ENCODE results near the gene CCDC97. TPM values are rescaled to one million over a fixed set of nuclear protein-coding genes. Genes with fewer than 3 reads are reported as not detected.

The CCDC97 gene
- total RNA-seq, 1 donor from 2014 or later = 4.5 TPM

GRCh38 chr19:41298348-41298964 lies 11.5 kb upstream of the CCDC97 start:
- DNase-seq (ENCODE audit: low read depth in 2 of 2) = peak; percentile 70 to 81

GRCh38 chr19:41299046-41299754 lies 10.8 kb upstream of the CCDC97 start:
- no peak for DNase-seq (ENCODE audit: low read depth in 2 of 2)

GRCh38 chr19:41299755-41300089 lies 10.2 kb upstream of the CCDC97 start:
- DNase-seq (ENCODE audit: low read depth in 2 of 2) = peak in 1 of 2 donors; percentile 72

GRCh38 chr19:41300555-41300954 lies 9.4 kb upstream of the CCDC97 start:
- DNase-seq (ENCODE audit: low read depth in 2 of 2) = no peak

GRCh38 chr19:41302624-41303351 lies 7.2 kb upstream of the CCDC97 start:
- DNase-seq (ENCODE audit: low read depth in 2 of 2) = no peak

GRCh38 chr19:41303954-41304353 lies 6.0 kb upstream of the CCDC97 start:
- DNase-seq (ENCODE audit: low read depth in 2 of 2) = no peak

GRCh38 chr19:41304706-41305483 lies 5.1 kb upstream of the CCDC97 start:
- peak in 1 of 2 donors; percentile 69 for DNase-seq (ENCODE audit: low read depth in 2 of 2)

GRCh38 chr19:41305927-41306793 lies 3.8 kb upstream of the CCDC97 start:
- no peak for DNase-seq (ENCODE audit: low read depth in 2 of 2)

- DNase-seq (ENCODE audit: low read depth in 2 of 2) = no peak
Observed at GRCh38 chr19:41307090-41307875, 2.7 kb upstream of the CCDC97 start.

- DNase-seq (ENCODE audit: low read depth in 2 of 2) = no peak
Observed at GRCh38 chr19:41307954-41308449, 2.0 kb upstream of the CCDC97 start.

- peak; percentile 74 to 89 for DNase-seq (ENCODE audit: low read depth in 2 of 2)
Observed at GRCh38 chr19:41308450-41309179, 1.4 kb upstream of the CCDC97 start.

GRCh38 chr19:41309180-41310032 lies 566 bp upstream of the CCDC97 start:
- DNase-seq (ENCODE audit: low read depth in 2 of 2) = no peak

- no peak for DNase-seq (ENCODE audit: low read depth in 2 of 2)
Observed at GRCh38 chr19:41311072-41311471, 1.1 kb downstream of the CCDC97 start.

GRCh38 chr19:41311613-41312012 lies 1.6 kb downstream of the CCDC97 start:
- no peak for DNase-seq (ENCODE audit: low read depth in 2 of 2)

- no peak for DNase-seq (ENCODE audit: low read depth in 2 of 2)
Observed at GRCh38 chr19:41316306-41316920, 6.4 kb downstream of the CCDC97 start.

- no peak for DNase-seq (ENCODE audit: low read depth in 2 of 2)
Observed at GRCh38 chr19:41318696-41319499, 8.9 kb downstream of the CCDC97 start.
